HEK293 (cell line): ENCODE measurements around the gene CREB3L1.

Experiments
- HOXA7 ChIP-seq: sonication (generic); formaldehyde crosslinking; IDR thresholded peaks from 2 replicates; pipeline ENCODE4 v1.8.1; 2022; ENCODE audit warnings: missing genetic modification reagents, borderline replicate concordance
- HOXC10 ChIP-seq: sonication (generic); formaldehyde crosslinking; IDR thresholded peaks from 2 replicates; pipeline ENCODE4 v1.8.1; 2023; ENCODE audit warnings: mild to moderate bottlenecking, missing genetic modification reagents
- KLF8 ChIP-seq: fragments of 450-650 bp; formaldehyde crosslinking; IDR thresholded peaks from 2 replicates; pipeline ENCODE4 v1.5.1; 2016; ENCODE audit warnings: missing biosample characterization, missing genetic modification characterization
- MEIS1 ChIP-seq: sonication (generic); formaldehyde crosslinking; IDR thresholded peaks from 2 replicates; pipeline ENCODE4 v1.8.1; 2022; ENCODE audit warnings: missing genetic modification reagents, mild to moderate bottlenecking, borderline replicate concordance
- MZF1 ChIP-seq: fragments of 450-650 bp; formaldehyde crosslinking; IDR thresholded peaks from 2 replicates; pipeline ENCODE4 v1.5.1; 2017; ENCODE audit warnings: missing biosample characterization, missing genetic modification characterization, borderline replicate concordance
- PRDM4 ChIP-seq: fragments of 450-650 bp; formaldehyde crosslinking; IDR thresholded peaks from 2 replicates; pipeline ENCODE4 v1.5.1; 2017; ENCODE audit warnings: missing biosample characterization, missing genetic modification characterization
- SP2 ChIP-seq: fragments of 450-650 bp; formaldehyde crosslinking; IDR thresholded peaks from 2 replicates; pipeline ENCODE4 v1.5.1; 2016; ENCODE audit warnings: missing biosample characterization, missing genetic modification characterization
- TSHZ1 ChIP-seq: fragments of 450-650 bp; formaldehyde crosslinking; IDR thresholded peaks from 2 replicates; pipeline ENCODE4 v1.5.1; 2016; ENCODE audit warnings: missing biosample characterization, missing genetic modification characterization, borderline replicate concordance
- YY1 ChIP-seq: fragments of 450-650 bp; formaldehyde crosslinking; IDR thresholded peaks from 2 replicates; pipeline ENCODE4 v1.5.1; 2018; ENCODE audit warnings: missing biosample characterization, missing genetic modification characterization
- ZBTB10 ChIP-seq: fragments of 450-650 bp; formaldehyde crosslinking; IDR thresholded peaks from 2 replicates; pipeline ENCODE4 v1.5.1; 2016; ENCODE audit warnings: missing biosample characterization, missing genetic modification characterization
- ZBTB17 ChIP-seq: fragments of 450-650 bp; formaldehyde crosslinking; IDR thresholded peaks from 2 replicates; pipeline ENCODE4 v1.5.1; 2016; ENCODE audit warnings: missing biosample characterization, missing genetic modification characterization
- ZBTB6 ChIP-seq: fragments of 450-650 bp; formaldehyde crosslinking; IDR thresholded peaks from 2 replicates; pipeline ENCODE4 v1.5.1; 2017; ENCODE audit warnings: missing biosample characterization, missing genetic modification characterization
- ZFP3 ChIP-seq: fragments of 450-650 bp; formaldehyde crosslinking; IDR thresholded peaks from 2 replicates; pipeline ENCODE4 v1.5.1; 2016; ENCODE audit warnings: low read depth, missing biosample characterization, missing genetic modification characterization
- ZNF146 ChIP-seq: fragments of 450-650 bp; formaldehyde crosslinking; IDR thresholded peaks from 2 replicates; pipeline ENCODE4 v1.5.1; 2016; ENCODE audit warnings: missing biosample characterization, missing genetic modification characterization
- ZNF202 ChIP-seq: fragments of 450-650 bp; formaldehyde crosslinking; IDR thresholded peaks from 2 replicates; pipeline ENCODE4 v1.5.1; 2016; ENCODE audit warnings: missing biosample characterization, missing genetic modification characterization, borderline replicate concordance
- ZNF335 ChIP-seq: fragments of 450-650 bp; formaldehyde crosslinking; conservative IDR thresholded peaks from 2 replicates; pipeline ENCODE4 v1.5.1; 2016; ENCODE audit warnings: missing biosample characterization, missing genetic modification characterization
- ZNF354C ChIP-seq: fragments of 450-650 bp; formaldehyde crosslinking; IDR thresholded peaks from 2 replicates; pipeline ENCODE4 v1.5.1; 2016; ENCODE audit warnings: missing biosample characterization, missing genetic modification characterization, low read depth, borderline replicate concordance
- ZNF518A ChIP-seq: fragments of 450-650 bp; formaldehyde crosslinking; conservative IDR thresholded peaks from 2 replicates; pipeline ENCODE4 v1.5.1; 2016; ENCODE audit warnings: low read depth, missing biosample characterization, missing genetic modification characterization
- ZNF654 ChIP-seq: fragments of 450-650 bp; formaldehyde crosslinking; IDR thresholded peaks from 2 replicates; pipeline ENCODE4 v1.5.1; 2016; ENCODE audit warnings: low read depth, missing biosample characterization, missing genetic modification characterization
- ZNF660 ChIP-seq: fragments of 450-650 bp; IDR thresholded peaks from 2 replicates; pipeline ENCODE4 v1.5.1; 2018; ENCODE audit warnings: missing biosample characterization, mild to moderate bottlenecking, missing genetic modification characterization
- ZNF670 ChIP-seq: fragments of 450-650 bp; formaldehyde crosslinking; IDR thresholded peaks from 2 replicates; pipeline ENCODE4 v1.5.1; 2016; ENCODE audit warnings: missing biosample characterization, missing genetic modification characterization, low read depth
- ZSCAN4 ChIP-seq: fragments of 450-650 bp; formaldehyde crosslinking; IDR thresholded peaks from 2 replicates; pipeline ENCODE4 v1.5.1; 2017; ENCODE audit warnings: missing biosample characterization, missing genetic modification characterization

CREB3L1 gene

GRCh38 chr11:46248289-46249102 is 29.0 kb upstream of the CREB3L1 start (continued):
- TF ChIP-seq YY1 (tag by site-specific recombination) (no peak), ZNF670 (no peak), ZNF654 (tag by site-specific recombination) (no peak), ZNF518A (tag by site-specific recombination) (no peak), ZNF660 (tag by site-specific recombination) (0 out of 2 replicates have a peak, but pooled peaks have one; percentile 19), PRDM4 (tag by site-specific recombination) (no peak), MZF1 (tag by site-specific recombination) (no peak), ZSCAN4 (no peak), KLF8 (tag by site-specific recombination) (no peak), ZBTB6 (tag by site-specific recombination) (no peak), ZNF354C (tag by site-specific recombination) (no peak), MEIS1 (no peak), ZFP3 (tag by site-specific recombination) (no peak), ZBTB10 (tag by site-specific recombination) (no peak), HOXC10 (CRISPR knock-in tag) (no peak), HOXA7 (CRISPR knock-in tag) (no peak), SP2 (no peak), ZNF335 (no peak), TSHZ1 (tag by site-specific recombination) (no peak), ZNF202 (no peak), ZNF146 (no peak), ZBTB17 (tag by site-specific recombination) (0 out of 2 replicates have a peak, but pooled peaks have one; percentile 12)
